Activated CD4-positive, alpha-beta T cell treated with anti-CD3 and anti-CD28 coated beads, Interleukin-10, Interleukin-2, amounts not matched to agents 100 ng/mL and 50 ng/mL, durations not matched to agents 16 hours and 8 hours (primary cell): ENCODE results near the gene ISCA2.

Experiments used
- DNase-seq: peaks from one replicate; pipeline ENCODE4 v3.0.0-alpha.2; 2020

Gene ISCA2

GRCh38 chr14:74509587-74510222 is 16.1 kb downstream of the ISCA2 start:
- DNase-seq, result no peak

- no peak for DNase-seq
Measured at GRCh38 chr14:74510223-74510931, 16.8 kb downstream of the ISCA2 start.

- no peak for DNase-seq
Measured at GRCh38 chr14:74510959-74511409, 17.4 kb downstream of the ISCA2 start.

- DNase-seq, result no peak
Measured at GRCh38 chr14:74511966-74512830, 18.6 kb downstream of the ISCA2 start.

GRCh38 chr14:74514471-74514941 is 20.9 kb downstream of the ISCA2 start:
- DNase-seq, result peak; percentile 30

- DNase-seq, result no peak
Measured at GRCh38 chr14:74515891-74516412, 22.4 kb downstream of the ISCA2 start.

GRCh38 chr14:74516451-74517160 is 23.0 kb downstream of the ISCA2 start:
- DNase-seq, result no peak

- no peak for DNase-seq
Measured at GRCh38 chr14:74517731-74518130, 24.2 kb downstream of the ISCA2 start.

- DNase-seq, result no peak
Measured at GRCh38 chr14:74518221-74518620, 24.7 kb downstream of the ISCA2 start.

GRCh38 chr14:74519316-74520074 is 25.9 kb downstream of the ISCA2 start:
- no peak for DNase-seq

- no peak for DNase-seq
Measured at GRCh38 chr14:74521756-74522155, 28.2 kb downstream of the ISCA2 start.

GRCh38 chr14:74522740-74523139 is 29.2 kb downstream of the ISCA2 start:
- DNase-seq, result no peak

GRCh38 chr14:74524076-74524811 is 30.7 kb downstream of the ISCA2 start:
- no peak for DNase-seq

- no peak for DNase-seq
Measured at GRCh38 chr14:74524812-74525135, 31.2 kb downstream of the ISCA2 start.

- DNase-seq, result no peak
Measured at GRCh38 chr14:74525361-74525851, 31.8 kb downstream of the ISCA2 start.

GRCh38 chr14:74526854-74527585 is 33.5 kb downstream of the ISCA2 start:
- DNase-seq, result no peak

GRCh38 chr14:74527736-74528280 is 34.2 kb downstream of the ISCA2 start:
- no peak for DNase-seq

GRCh38 chr14:74528406-74528805 is 34.8 kb downstream of the ISCA2 start:
- no peak for DNase-seq

GRCh38 chr14:74528886-74529285 is 35.3 kb downstream of the ISCA2 start:
- no peak for DNase-seq

GRCh38 chr14:74531006-74531405 is 37.4 kb downstream of the ISCA2 start:
- no peak for DNase-seq
